ENCODE data around the gene STRADA. TPM values are rescaled to one million over a fixed set of nuclear protein-coding genes. Genes with fewer than 3 reads are reported as not detected.

Gene STRADA
- total and polyA plus RNA-seq, 2 experiments from 2014 or later: 19.9 to 24.4 TPM

DNA sequence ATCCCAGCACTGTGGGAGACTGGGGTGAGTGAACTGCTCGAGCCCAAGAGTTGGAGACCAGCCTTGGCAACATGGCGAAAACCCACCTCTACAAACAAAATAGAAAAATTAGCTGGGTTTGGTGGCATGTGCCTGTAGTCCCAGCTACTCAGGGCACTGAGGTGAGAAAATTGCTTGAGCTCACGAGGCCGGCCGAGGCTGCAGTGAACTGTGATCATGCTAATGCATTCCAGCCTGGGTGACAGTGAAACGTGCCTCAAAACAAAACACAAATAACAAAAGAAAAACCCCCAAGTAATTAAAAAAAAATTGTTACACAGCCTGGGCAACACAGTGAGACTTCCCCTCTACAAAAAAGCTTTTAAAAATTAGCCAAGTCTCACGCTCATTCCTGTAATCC, 26.8 kb upstream of the STRADA start:
- Histone ChIP-seq H3K27ac (no peak overlapping the region), H3K4me3 (no peak overlapping the region), H3K79me2 (peaks cover 88% of the 10 kb centered on the region), H3K9me3 (ENCODE audit: low read depth) (no peaks in the 10 kb centered on the region), H3K36me3 (replicated peaks; ENCODE audit: insufficient read depth, low read depth) (no peaks in the 10 kb centered on the region), H3K4me1 (ENCODE audit: insufficient read depth) (peaks cover 6% of the 10 kb centered on the region), H3K4me2 (no peak overlapping the region), H2AFZ (no peak overlapping the region), H4K20me1 (ENCODE audit: insufficient read depth, poor library complexity, severe bottlenecking) (peaks cover 15% of the 10 kb centered on the region), H3K27me3 (no peaks in the 10 kb centered on the region), H3K9me2 (replicated peaks; ENCODE audit: insufficient read depth) (no peaks in the 10 kb centered on the region)
- TF ChIP-seq EZH2phosphoT487 (IDR thresholded peaks at IDR 0.05; ENCODE audit: low read depth, severe bottlenecking, unreplicated experiment) (no peak), EZH2 (IDR thresholded peaks at IDR 0.05; ENCODE audit: borderline replicate concordance) (no peak)
- TF ChIP-seq, protein P1, sequence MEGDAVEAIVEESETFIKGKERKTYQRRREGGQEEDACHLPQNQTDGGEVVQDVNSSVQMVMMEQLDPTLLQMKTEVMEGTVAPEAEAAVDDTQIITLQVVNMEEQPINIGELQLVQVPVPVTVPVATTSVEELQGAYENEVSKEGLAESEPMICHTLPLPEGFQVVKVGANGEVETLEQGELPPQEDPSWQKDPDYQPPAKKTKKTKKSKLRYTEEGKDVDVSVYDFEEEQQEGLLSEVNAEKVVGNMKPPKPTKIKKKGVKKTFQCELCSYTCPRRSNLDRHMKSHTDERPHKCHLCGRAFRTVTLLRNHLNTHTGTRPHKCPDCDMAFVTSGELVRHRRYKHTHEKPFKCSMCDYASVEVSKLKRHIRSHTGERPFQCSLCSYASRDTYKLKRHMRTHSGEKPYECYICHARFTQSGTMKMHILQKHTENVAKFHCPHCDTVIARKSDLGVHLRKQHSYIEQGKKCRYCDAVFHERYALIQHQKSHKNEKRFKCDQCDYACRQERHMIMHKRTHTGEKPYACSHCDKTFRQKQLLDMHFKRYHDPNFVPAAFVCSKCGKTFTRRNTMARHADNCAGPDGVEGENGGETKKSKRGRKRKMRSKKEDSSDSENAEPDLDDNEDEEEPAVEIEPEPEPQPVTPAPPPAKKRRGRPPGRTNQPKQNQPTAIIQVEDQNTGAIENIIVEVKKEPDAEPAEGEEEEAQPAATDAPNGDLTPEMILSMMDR (IDR thresholded peaks at IDR 0.05; ENCODE audit: poor library complexity): no peak
- no peak for DNase-seq (ENCODE audit: low spot score)
- 95% methylated on average over 7 of the region's 7 CpGs for WGBS (ENCODE audit: low lambda C conversion rate, missing lambda C conversion rate)

DNA sequence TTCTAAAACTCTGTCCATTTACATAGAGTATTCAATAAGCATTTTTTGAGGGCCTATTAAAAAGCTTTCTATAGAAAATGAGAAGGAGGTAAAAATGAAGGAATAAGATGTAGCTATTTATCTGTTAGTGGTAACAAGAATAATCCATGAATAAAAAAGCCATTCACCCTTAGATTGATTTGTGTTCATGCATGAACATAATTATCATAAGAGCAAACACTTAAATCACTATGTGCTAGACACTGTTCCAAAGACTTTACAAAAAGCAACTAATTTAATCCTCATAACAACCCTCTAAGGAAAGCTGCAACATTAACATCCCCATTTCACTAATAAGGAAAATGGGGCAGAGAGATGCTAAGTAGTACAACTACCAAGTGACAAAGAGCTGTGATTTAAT, 25.2 kb upstream of the STRADA start:
- Histone ChIP-seq H3K4me1 (ENCODE audit: insufficient read depth) (peaks cover 6% of the 10 kb centered on the region), H3K9me2 (replicated peaks; ENCODE audit: insufficient read depth) (no peaks in the 10 kb centered on the region), H2AFZ (no peak overlapping the region), H3K36me3 (replicated peaks; ENCODE audit: insufficient read depth, low read depth) (no peaks in the 10 kb centered on the region), H3K27ac (no peak overlapping the region), H3K4me2 (no peak overlapping the region), H4K20me1 (ENCODE audit: insufficient read depth, poor library complexity, severe bottlenecking) (peaks cover 15% of the 10 kb centered on the region), H3K79me2 (peaks cover 76% of the 10 kb centered on the region), H3K4me3 (no peak overlapping the region), H3K9me3 (ENCODE audit: low read depth) (no peaks in the 10 kb centered on the region), H3K27me3 (no peaks in the 10 kb centered on the region)
- DNase-seq (ENCODE audit: low spot score): no peak
- TF ChIP-seq EZH2 (IDR thresholded peaks at IDR 0.05; ENCODE audit: borderline replicate concordance) (no peak), EZH2phosphoT487 (IDR thresholded peaks at IDR 0.05; ENCODE audit: low read depth, severe bottlenecking, unreplicated experiment) (no peak)
- TF ChIP-seq, protein P1 (IDR thresholded peaks at IDR 0.05; ENCODE audit: poor library complexity): no peak

DNA sequence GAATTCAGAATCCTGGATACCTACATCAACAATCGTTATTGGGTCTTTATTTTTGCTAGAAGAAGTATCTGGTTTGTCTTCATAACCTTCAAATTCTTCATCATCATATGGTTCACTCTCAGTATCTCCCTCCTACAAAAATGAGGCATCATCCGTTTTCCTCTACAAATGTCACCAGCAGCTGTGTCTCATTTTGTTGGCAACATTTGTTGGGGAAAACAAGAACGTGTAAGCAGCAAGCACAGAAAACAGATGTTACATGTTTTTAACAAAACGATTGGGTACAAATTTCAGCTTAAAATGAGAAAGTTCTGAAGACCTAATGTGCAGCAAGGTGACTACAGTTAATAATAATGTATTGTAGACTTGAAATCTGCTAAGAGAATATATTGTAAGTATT, 23.1 kb upstream of the STRADA start:
- H3K9me3 ChIP-seq (ENCODE audit: low read depth): no peaks in the 10 kb centered on the region
- TF ChIP-seq, protein P1 (IDR thresholded peaks at IDR 0.05; ENCODE audit: poor library complexity): no peak
- no peak for TF ChIP-seq EZH2 (IDR thresholded peaks at IDR 0.05; ENCODE audit: borderline replicate concordance)
- no peak for TF ChIP-seq EZH2phosphoT487 (IDR thresholded peaks at IDR 0.05; ENCODE audit: low read depth, severe bottlenecking, unreplicated experiment)
- H2AFZ ChIP-seq: no peak overlapping the region
- no peak for DNase-seq (ENCODE audit: low spot score)
- peaks cover 15% of the 10 kb centered on the region for H4K20me1 ChIP-seq (ENCODE audit: insufficient read depth, poor library complexity, severe bottlenecking)
- H3K9me2 ChIP-seq (replicated peaks; ENCODE audit: insufficient read depth): no peaks in the 10 kb centered on the region
- no peak overlapping the region for H3K4me2 ChIP-seq
- peaks cover 55% of the 10 kb centered on the region for H3K79me2 ChIP-seq
- H3K4me3 ChIP-seq: no peak overlapping the region
- peaks cover 5% of the 10 kb centered on the region for H3K4me1 ChIP-seq (ENCODE audit: insufficient read depth)
- no peaks in the 10 kb centered on the region for H3K27me3 ChIP-seq
- WGBS (ENCODE audit: low lambda C conversion rate, missing lambda C conversion rate): 86% methylated on average over 4 of the region's 4 CpGs
- no peaks in the 10 kb centered on the region for H3K36me3 ChIP-seq (replicated peaks; ENCODE audit: insufficient read depth, low read depth)
- H3K27ac ChIP-seq: no peak overlapping the region
